Type B pancreatic cell (in vitro differentiated cells): Measurements from ENCODE around the gene SLC39A8. TPM values are rescaled to one million over a fixed set of nuclear protein-coding genes. Genes with fewer than 3 reads are reported as not detected.

ENCODE experiments used
- DNase-seq: peaks from one replicate; pipeline ENCODE4 v3.0.0; 2021; ENCODE audit warnings: mixed read lengths; ENCODE audit not compliant: unreplicated experiment; ENCODE audit errors: extremely low spot score
- H3K27ac Mint-ChIP-seq: 2 replicates; pipeline ENCODE4 v1.8.0; 2021; ENCODE audit warnings: mild to moderate bottlenecking, mixed read lengths
- H3K27me3 Mint-ChIP-seq: 2 replicates; pipeline ENCODE4 v1.8.0; 2021; ENCODE audit warnings: mixed read lengths
- H3K36me3 Mint-ChIP-seq: 2 replicates; pipeline ENCODE4 v1.8.0; 2021; ENCODE audit warnings: mixed read lengths
- H3K4me1 Mint-ChIP-seq: one replicate; pipeline ENCODE4 v1.8.0; 2021; ENCODE audit warnings: mixed read lengths; ENCODE audit not compliant: unreplicated experiment
- H3K4me3 Mint-ChIP-seq: 2 replicates; pipeline ENCODE4 v1.8.0; 2021; ENCODE audit warnings: mild to moderate bottlenecking, mixed read lengths
- H3K9me3 Mint-ChIP-seq: 2 replicates; pipeline ENCODE4 v1.8.0; 2021; ENCODE audit warnings: mixed read lengths
- total RNA-seq: library from RNA; stranded (reverse); gene quantifications from 2 replicates; pipeline ENCODE4 v1.2.1, GENCODE V29; 2021; ENCODE audit warnings: low replicate concordance
- TF ChIP-seq, protein P1 (sequence below): fragments of 200-600 bp; sonication (generic); conservative IDR thresholded peaks from 2 replicates; pipeline ENCODE4 v1.5.0; 2021; ENCODE audit warnings: antibody characterized with exemption, mild to moderate bottlenecking

SLC39A8 gene
- total RNA-seq, 1 donor from 2014 or later, result 8.3 TPM

DNA sequence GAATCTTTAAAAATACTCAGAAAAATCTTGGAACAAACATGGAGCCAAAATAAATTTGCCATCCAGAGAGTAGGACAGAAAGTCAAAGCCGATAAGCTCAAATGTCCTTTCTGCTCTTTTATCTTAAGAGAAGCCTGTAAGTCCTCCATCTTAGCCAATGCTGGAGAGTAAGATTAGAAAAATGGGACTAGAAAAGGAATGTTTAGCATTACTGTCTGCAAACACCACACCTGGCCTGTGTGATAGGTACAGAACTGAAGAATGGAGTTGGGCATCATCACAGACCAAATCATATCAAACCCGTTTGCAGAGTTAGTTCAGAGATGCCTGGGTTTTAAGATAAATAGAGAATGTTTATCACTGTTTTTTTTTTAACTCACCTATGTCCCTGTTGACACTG, 10.5 kb upstream of the SLC39A8 start:
- no peak for DNase-seq
- TF ChIP-seq, protein P1, sequence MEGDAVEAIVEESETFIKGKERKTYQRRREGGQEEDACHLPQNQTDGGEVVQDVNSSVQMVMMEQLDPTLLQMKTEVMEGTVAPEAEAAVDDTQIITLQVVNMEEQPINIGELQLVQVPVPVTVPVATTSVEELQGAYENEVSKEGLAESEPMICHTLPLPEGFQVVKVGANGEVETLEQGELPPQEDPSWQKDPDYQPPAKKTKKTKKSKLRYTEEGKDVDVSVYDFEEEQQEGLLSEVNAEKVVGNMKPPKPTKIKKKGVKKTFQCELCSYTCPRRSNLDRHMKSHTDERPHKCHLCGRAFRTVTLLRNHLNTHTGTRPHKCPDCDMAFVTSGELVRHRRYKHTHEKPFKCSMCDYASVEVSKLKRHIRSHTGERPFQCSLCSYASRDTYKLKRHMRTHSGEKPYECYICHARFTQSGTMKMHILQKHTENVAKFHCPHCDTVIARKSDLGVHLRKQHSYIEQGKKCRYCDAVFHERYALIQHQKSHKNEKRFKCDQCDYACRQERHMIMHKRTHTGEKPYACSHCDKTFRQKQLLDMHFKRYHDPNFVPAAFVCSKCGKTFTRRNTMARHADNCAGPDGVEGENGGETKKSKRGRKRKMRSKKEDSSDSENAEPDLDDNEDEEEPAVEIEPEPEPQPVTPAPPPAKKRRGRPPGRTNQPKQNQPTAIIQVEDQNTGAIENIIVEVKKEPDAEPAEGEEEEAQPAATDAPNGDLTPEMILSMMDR, result no peak
- Mint-ChIP-seq H3K4me3 (no peak overlapping the region), H3K36me3 (no peaks in the 10 kb centered on the region), H3K27ac (no peak overlapping the region), H3K4me1 (no peaks in the 10 kb centered on the region), H3K27me3 (no peaks in the 10 kb centered on the region), H3K9me3 (no peaks in the 10 kb centered on the region)

DNA sequence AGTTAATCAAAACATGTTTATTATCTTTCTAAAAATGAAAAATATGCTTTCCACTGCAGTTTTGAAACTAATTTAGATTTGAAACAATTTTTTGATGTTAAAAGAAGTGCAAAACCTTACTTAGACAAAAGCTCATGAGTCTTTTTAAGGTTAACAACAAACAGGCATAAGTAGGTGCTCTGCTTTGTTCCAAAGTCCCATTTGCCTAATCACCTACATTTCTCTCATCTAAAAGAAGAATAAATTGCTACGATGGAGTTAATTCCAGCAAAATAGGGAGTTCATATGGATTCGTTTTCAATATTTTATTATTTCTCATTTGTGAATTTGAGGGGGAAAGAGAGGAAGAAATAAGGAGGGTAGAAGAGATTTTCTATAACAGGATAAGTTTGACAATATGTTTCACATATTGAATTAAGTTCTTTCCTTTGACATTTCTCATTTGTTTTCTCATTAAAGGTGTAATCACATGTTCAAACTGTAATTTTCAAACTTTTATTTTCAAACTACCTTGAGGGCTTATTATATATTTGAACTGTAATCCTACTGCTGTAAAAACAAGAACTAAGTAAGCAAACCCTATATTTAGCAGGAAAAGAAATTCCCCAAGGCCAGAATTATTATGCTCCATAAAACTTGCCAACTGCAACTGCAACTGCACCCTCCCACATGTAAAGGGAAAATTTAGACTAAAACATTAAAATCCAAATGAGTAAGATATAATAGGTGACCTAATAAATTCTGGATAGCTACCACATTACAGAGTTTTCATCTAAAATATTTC, 9.6 kb upstream of the SLC39A8 start:
- Mint-ChIP-seq H3K27ac (no peak overlapping the region), H3K4me3 (no peak overlapping the region), H3K4me1 (no peaks in the 10 kb centered on the region), H3K9me3 (no peaks in the 10 kb centered on the region), H3K36me3 (no peaks in the 10 kb centered on the region), H3K27me3 (no peaks in the 10 kb centered on the region)
- DNase-seq, result no peak
- TF ChIP-seq, protein P1, result no peak

DNA sequence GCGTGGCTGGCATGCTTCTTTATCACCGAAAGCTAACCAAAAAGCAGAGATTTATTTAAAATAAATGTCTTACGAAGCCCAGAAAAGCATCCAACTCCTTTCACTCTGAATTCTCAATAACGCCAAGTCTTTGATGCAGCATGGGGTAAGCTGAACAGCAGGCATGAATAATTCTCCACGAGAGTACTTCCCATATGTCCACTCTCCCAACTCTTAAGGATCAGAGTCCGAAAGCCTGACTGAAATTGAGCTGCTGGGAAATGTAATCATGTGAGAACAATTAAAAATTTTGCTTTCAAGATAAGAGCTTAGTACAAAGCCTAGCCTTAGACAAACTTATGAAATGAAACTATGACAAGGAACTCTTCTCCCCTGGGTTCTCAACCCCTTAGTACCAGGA, 7.5 kb upstream of the SLC39A8 start:
- Mint-ChIP-seq H3K4me3 (no peak overlapping the region), H3K9me3 (no peaks in the 10 kb centered on the region), H3K4me1 (no peaks in the 10 kb centered on the region), H3K27ac (no peak overlapping the region), H3K36me3 (no peaks in the 10 kb centered on the region), H3K27me3 (no peaks in the 10 kb centered on the region)
- no peak for DNase-seq
- TF ChIP-seq, protein P1, result no peak

DNA sequence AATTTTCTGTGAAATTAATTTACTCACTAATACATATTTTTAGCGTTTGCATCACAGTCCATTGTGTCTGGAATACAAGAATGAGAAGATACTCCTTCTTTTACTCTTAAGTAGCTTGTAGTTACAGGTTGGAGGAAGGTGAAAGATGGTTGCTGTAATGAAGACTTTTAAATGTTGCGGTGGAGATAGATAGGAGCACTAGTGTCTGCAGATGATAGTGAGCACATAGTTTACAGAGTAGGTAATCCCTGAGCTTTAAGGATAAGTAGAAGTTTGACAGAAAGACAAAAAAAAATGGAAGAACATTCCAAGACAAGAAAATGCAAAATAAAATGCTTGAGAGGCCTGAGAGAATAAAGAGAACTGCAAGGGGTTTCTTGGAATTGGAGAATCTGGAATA, 5.4 kb upstream of the SLC39A8 start:
- no peak for DNase-seq
- TF ChIP-seq, protein P1, result no peak
- Mint-ChIP-seq H3K27ac (no peak overlapping the region), H3K27me3 (peaks cover 4% of the 10 kb centered on the region), H3K4me3 (no peak overlapping the region), H3K4me1 (peaks cover 5% of the 10 kb centered on the region), H3K9me3 (no peaks in the 10 kb centered on the region), H3K36me3 (no peaks in the 10 kb centered on the region)

DNA sequence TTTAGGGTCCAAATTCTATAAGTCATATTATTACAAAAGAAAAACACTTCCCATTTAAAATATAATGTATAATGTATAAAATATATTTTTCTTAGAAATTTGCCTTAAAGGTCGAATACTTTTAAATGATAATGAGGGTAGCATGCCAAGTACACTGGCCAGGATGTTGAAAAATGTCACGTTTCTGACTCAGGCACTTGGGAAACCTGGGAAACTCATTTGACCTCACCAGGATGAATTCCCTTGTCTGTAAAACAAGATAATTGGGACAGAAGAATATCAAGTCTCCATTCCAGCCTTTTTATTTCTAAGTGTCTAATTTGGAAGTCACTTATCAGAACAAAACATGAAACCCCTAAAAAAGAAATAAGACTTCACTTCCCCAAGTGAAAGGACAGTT, 3.4 kb upstream of the SLC39A8 start:
- TF ChIP-seq, protein P1, result no peak
- no peaks in the 10 kb centered on the region for H3K9me3 Mint-ChIP-seq
- H3K27ac Mint-ChIP-seq, result no peak overlapping the region
- no peak for DNase-seq
- H3K4me1 Mint-ChIP-seq, result peaks cover 11% of the 10 kb centered on the region
- H3K27me3 Mint-ChIP-seq, result peaks cover 7% of the 10 kb centered on the region
- H3K4me3 Mint-ChIP-seq, result no peak overlapping the region
- no peaks in the 10 kb centered on the region for H3K36me3 Mint-ChIP-seq
